ACC112 (cell line): ENCODE data around the gene NSMCE4A.
"Not testable (repeated sequence)": the region's sequence is repeated elsewhere in the genome, so short reads cannot be mapped to it uniquely, and the experiment has no call there.

Source experiments
- H2AFZ ChIP-seq: fragments of 200-600 bp; sonication (generic); one replicate; pipeline ENCODE4 v1.6.0; 2017; ENCODE audit warnings: antibody characterized with exemption, low read length; ENCODE audit not compliant: unreplicated experiment
- H3K27ac ChIP-seq: fragments of 200-600 bp; sonication (generic); 2 replicates; pipeline ENCODE4 v1.5.1; 2014; ENCODE audit warnings: low read depth, mild to moderate bottlenecking, antibody characterized with exemption, low read length, moderate library complexity
- H3K27me3 ChIP-seq: fragments of 200-600 bp; sonication (generic); 2 replicates; pipeline ENCODE4 v1.6.1; 2014; ENCODE audit warnings: mild to moderate bottlenecking, antibody characterized with exemption, low read length, moderate library complexity, mixed read lengths; ENCODE audit not compliant: insufficient read depth
- H3K36me3 ChIP-seq: fragments of 200-600 bp; sonication (generic); 2 replicates; pipeline ENCODE4 v1.6.1; 2016; ENCODE audit warnings: mild to moderate bottlenecking, antibody characterized with exemption, low read length, moderate library complexity, mixed read lengths; ENCODE audit not compliant: insufficient read depth
- H3K4me1 ChIP-seq: fragments of 200-600 bp; sonication (generic); one replicate; pipeline ENCODE4 v1.6.1; 2016; ENCODE audit warnings: low read length, mixed read lengths; ENCODE audit not compliant: insufficient read depth, unreplicated experiment, control insufficient read depth
- H3K4me3 ChIP-seq: fragments of 200-600 bp; sonication (generic); 2 replicates; pipeline ENCODE4 v1.5.1; 2014; ENCODE audit warnings: mild to moderate bottlenecking, low read depth, low read length
- H3K79me2 ChIP-seq: fragments of 200-600 bp; sonication (generic); one replicate; pipeline ENCODE4 v1.6.0; 2016; ENCODE audit warnings: low read length; ENCODE audit not compliant: control insufficient read depth, unreplicated experiment, insufficient read depth

Gene NSMCE4A

DNA sequence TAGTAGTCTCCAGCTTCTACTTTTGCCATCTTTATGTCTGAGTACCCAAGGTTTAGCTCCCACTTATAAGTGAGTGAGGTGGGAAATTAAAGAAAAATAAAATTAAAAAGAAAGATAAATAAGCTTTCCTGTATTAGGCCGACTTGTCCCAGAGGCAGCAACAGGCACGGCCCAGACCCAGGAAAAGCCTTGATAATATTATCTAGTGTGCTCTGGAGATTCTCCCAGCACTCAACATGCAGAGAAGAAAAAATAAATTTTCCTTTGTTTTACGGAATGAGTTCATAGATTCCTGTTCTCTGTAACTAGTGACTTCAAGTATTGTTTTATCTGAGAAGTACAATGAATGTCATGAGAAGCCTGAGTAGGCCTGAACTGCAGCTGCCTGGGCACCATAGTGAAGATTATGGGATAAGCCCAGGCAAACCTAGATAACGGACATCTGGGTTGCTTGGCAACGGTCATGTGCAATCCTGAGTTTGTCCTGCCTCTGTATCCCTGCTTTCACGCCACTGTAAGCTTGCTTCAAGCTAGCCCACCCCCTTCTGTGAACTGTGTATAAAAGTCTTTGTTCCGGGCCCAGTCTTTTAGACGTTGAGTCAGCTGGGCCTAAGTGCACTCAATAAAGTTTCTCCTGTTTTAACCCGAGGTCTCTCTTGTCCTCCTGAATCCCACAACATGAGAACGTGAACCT is 53.6 kb downstream of the NSMCE4A start:
- H3K4me1 ChIP-seq = peaks cover 6% of the 10 kb centered on the region
- no peak overlapping the region for H3K4me3 ChIP-seq
- peaks cover 24% of the 10 kb centered on the region for H3K79me2 ChIP-seq
- no peak overlapping the region for H2AFZ ChIP-seq
- peaks cover 21% of the 10 kb centered on the region; the same call in 1 of the 2 replicates for H3K36me3 ChIP-seq
- H3K27me3 ChIP-seq = no peaks in the 10 kb centered on the region
- H3K27ac ChIP-seq = no peak overlapping the region

DNA sequence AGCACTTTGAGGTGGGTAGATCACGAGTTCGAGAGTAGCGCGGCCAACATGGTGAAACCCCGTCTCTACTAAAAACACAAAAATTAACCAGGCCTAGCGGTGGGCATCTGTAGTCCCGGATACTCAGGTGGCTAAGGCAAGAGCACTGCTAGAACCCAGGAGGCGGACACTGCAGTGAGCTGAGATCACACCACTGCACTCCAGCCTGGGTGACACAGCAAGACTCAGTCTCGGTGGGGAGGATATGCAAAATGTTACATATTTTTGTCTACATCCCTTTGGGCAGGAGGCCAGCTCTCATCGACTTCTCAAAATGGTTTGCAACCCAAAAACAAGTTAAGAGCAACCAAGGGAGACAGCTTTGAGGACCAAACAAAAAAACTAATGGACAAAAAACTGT is 55.4 kb downstream of the NSMCE4A start:
- Histone ChIP-seq H3K4me3 (no peak overlapping the region), H3K4me1 (no peaks in the 10 kb centered on the region), H3K36me3 (peaks cover 21% of the 10 kb centered on the region; the same call in 1 of the 2 replicates), H3K79me2 (peaks cover 10% of the 10 kb centered on the region), H2AFZ (no peak overlapping the region), H3K27ac (no peak overlapping the region), H3K27me3 (no peaks in the 10 kb centered on the region)

DNA sequence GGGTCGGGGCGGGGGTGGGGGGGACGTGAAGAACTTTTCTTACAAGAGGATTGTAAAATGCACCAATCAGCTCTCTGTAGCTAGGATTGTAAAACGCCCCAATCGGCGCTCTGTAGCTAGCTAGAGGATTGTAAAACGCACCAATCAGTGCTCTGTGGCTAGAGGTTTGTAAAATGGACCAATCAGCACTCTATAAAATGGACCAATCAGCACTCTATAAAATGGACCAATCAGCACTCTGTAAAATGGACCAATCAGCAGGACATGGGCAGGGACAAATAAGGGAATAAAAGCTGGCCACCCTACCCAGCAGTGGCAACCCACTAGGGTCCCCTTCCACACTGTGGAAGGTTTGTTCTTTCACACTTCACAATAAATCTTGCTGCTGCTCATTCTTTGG is 56.2 kb downstream of the NSMCE4A start:
- not testable (repeated sequence) for H3K27ac ChIP-seq

GRCh38 chr10:121914661-121915060 is 60.4 kb downstream of the NSMCE4A start:
- Histone ChIP-seq H3K27me3 (no peaks in the 10 kb centered on the region), H3K36me3 (peaks cover 7% of the 10 kb centered on the region; the same call in 1 of the 2 replicates), H3K4me1 (peaks cover 9% of the 10 kb centered on the region)

More for the DNA sequence above, 56.2 kb downstream of the NSMCE4A start:
- not testable (repeated sequence) for H2AFZ ChIP-seq, H3K4me1 ChIP-seq, H3K27me3 ChIP-seq, H3K4me3 ChIP-seq
- Histone ChIP-seq H3K79me2 (peaks cover 12% of the 10 kb centered on the region), H3K36me3 (peaks cover 21% of the 10 kb centered on the region; the same call in 1 of the 2 replicates)

DNA sequence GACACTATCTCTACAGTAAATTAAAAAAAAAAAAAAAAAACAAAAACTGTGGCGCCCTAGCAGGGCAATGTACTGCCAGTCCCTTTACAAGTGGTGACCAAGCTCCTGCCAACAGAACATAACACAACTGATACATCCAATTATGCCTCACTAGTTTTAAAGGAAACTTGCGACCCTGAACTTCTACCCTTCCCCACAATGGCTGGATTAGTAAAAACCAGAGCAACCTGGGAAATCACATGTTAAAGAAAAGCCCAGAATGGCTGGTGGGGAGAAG is 63.7 kb downstream of the NSMCE4A start:
- peaks cover 9% of the 10 kb centered on the region for H3K4me1 ChIP-seq
- H3K27me3 ChIP-seq = no peaks in the 10 kb centered on the region
- no peak overlapping the region for H2AFZ ChIP-seq
- peak overlapping the region; percentile 33 for H3K27ac ChIP-seq
- H3K79me2 ChIP-seq = peaks cover 6% of the 10 kb centered on the region
- no peak overlapping the region for H3K4me3 ChIP-seq
- 0 out of 2 replicates have a peak, but pooled peaks cover 4% of the 10 kb centered on the region for H3K36me3 ChIP-seq

More at GRCh38 chr10:121914661-121915060, 60.4 kb downstream of the NSMCE4A start:
- no peak overlapping the region for H3K4me3 ChIP-seq
- no peak overlapping the region for H2AFZ ChIP-seq
- no peak overlapping the region for H3K27ac ChIP-seq
- peaks cover 10% of the 10 kb centered on the region for H3K79me2 ChIP-seq

GRCh38 chr10:121910673-121911420 is 64.2 kb downstream of the NSMCE4A start:
- Histone ChIP-seq H3K4me3 (no peak overlapping the region), H3K79me2 (peaks cover 6% of the 10 kb centered on the region), H3K36me3 (0 out of 2 replicates have a peak, but pooled peaks cover 4% of the 10 kb centered on the region), H2AFZ (no peak overlapping the region), H3K27ac (peak overlapping the region; percentile 33), H3K4me1 (peaks cover 9% of the 10 kb centered on the region), H3K27me3 (no peaks in the 10 kb centered on the region)
